IgD-negative memory B cell (primary cell): ENCODE data around the gene BRF1. TPM values are rescaled to one million over a fixed set of nuclear protein-coding genes. Genes with fewer than 3 reads are reported as not detected.
"Not testable (repeated sequence)": the region's sequence is repeated elsewhere in the genome, so short reads cannot be mapped to it uniquely, and the experiment has no call there.

Experiments used
- H3K27ac Mint-ChIP-seq, 3 donors: one replicate each; pipeline ENCODE4 v1.8.0; 2020 to 2022; ENCODE audit warnings: mild to moderate bottlenecking in 3 of 3, mixed read lengths in 3 of 3, moderate library complexity in 1 of 3
- H3K27me3 Mint-ChIP-seq: one replicate; pipeline ENCODE4 v1.8.0; 2021; ENCODE audit warnings: mixed read lengths
- H3K36me3 Mint-ChIP-seq: one replicate; pipeline ENCODE4 v1.8.0; 2020; ENCODE audit warnings: mild to moderate bottlenecking, mixed read lengths
- H3K4me1 Mint-ChIP-seq, 3 donors: one replicate each; pipeline ENCODE4 v1.8.0; 2020 to 2022; ENCODE audit warnings: mixed read lengths in 3 of 3, mild to moderate bottlenecking in 1 of 3
- H3K4me3 Mint-ChIP-seq, 4 donors: one replicate each; pipeline ENCODE4 v1.8.0; 2020 to 2022; ENCODE audit warnings: mild to moderate bottlenecking in 4 of 4, mixed read lengths in 4 of 4, moderate library complexity in 3 of 4
- H3K9me3 Mint-ChIP-seq, 3 donors: one replicate each; pipeline ENCODE4 v1.8.0; 2020 to 2021; ENCODE audit warnings: mixed read lengths in 3 of 3, mild to moderate bottlenecking in 1 of 3
- polyA plus RNA-seq: library from polyadenylated mRNA; unstranded; fragments of 300-500 nt; fragmentation: Illumina TruSeq; gene quantifications from one replicate; pipeline ENCODE4 v1.2.3, GENCODE V29; 2021

BRF1 gene
- polyA plus RNA-seq, 1 donor from 2014 or later, result 8.4 TPM

- not testable (repeated sequence) for H3K27ac Mint-ChIP-seq
These were observed 3.5 kb downstream of the BRF1 start for GRCh38 chr14:105297311-105297710.

GRCh38 chr14:105294142-105294597 lies 6.6 kb downstream of the BRF1 start:
- Mint-ChIP-seq H3K36me3 (peaks cover 1% of the 10 kb centered on the region), H3K27ac (peak overlapping the region; percentile 20 to 94 (median 23)), H3K27me3 (no peaks in the 10 kb centered on the region), H3K4me1 (peaks cover 5 to 19% (median 11%) of the 10 kb centered on the region in 3 donors), H3K9me3 (no peaks in the 10 kb centered on the region), H3K4me3 (peak overlapping the region in 3 of 4 donors; percentile 27 to 49 (median 31))

More at GRCh38 chr14:105297311-105297710, 3.5 kb downstream of the BRF1 start:
- not testable (repeated sequence) for H3K27me3 Mint-ChIP-seq, H3K9me3 Mint-ChIP-seq, H3K36me3 Mint-ChIP-seq
- H3K4me1 Mint-ChIP-seq, result peaks cover 9 to 19% (median 14%) of the 10 kb centered on the region in 3 donors
- peak overlapping the region in 2 of 4 donors; percentile 26 to 52 for H3K4me3 Mint-ChIP-seq

- Mint-ChIP-seq H3K9me3 (no peaks in the 10 kb centered on the region), H3K27ac (peak overlapping the region in 1 of 3 donors; percentile 20), H3K4me1 (peaks cover 5 to 19% (median 11%) of the 10 kb centered on the region in 3 donors), H3K36me3 (peaks cover 1% of the 10 kb centered on the region), H3K27me3 (no peaks in the 10 kb centered on the region), H3K4me3 (peak overlapping the region in 2 of 4 donors; percentile 47 to 72)
These were observed 7.7 kb downstream of the BRF1 start for GRCh38 chr14:105292826-105293711.

GRCh38 chr14:105290621-105291346 lies 10.0 kb downstream of the BRF1 start:
- H3K4me1 Mint-ChIP-seq, result peaks cover 5 to 20% (median 11%) of the 10 kb centered on the region in 3 donors
- peak overlapping the region in 2 of 4 donors; percentile 47 to 65 for H3K4me3 Mint-ChIP-seq
- peak overlapping the region in 1 of 3 donors; percentile 86 for H3K27ac Mint-ChIP-seq

GRCh38 chr14:105288936-105289335 lies 11.9 kb downstream of the BRF1 start:
- H3K9me3 Mint-ChIP-seq, H3K36me3 Mint-ChIP-seq, H3K4me3 Mint-ChIP-seq, H3K27ac Mint-ChIP-seq, H3K27me3 Mint-ChIP-seq: not testable (repeated sequence)
- H3K4me1 Mint-ChIP-seq, result peaks cover 0 to 17% (median 7%) of the 10 kb centered on the region in 3 donors

More at GRCh38 chr14:105290621-105291346, 10.0 kb downstream of the BRF1 start:
- no peaks in the 10 kb centered on the region for H3K9me3 Mint-ChIP-seq
- H3K36me3 Mint-ChIP-seq, result peaks cover 1% of the 10 kb centered on the region
- no peaks in the 10 kb centered on the region for H3K27me3 Mint-ChIP-seq

- H3K9me3 Mint-ChIP-seq, result no peaks in the 10 kb centered on the region
- H3K36me3 Mint-ChIP-seq, result peaks cover 1% of the 10 kb centered on the region
- no peak overlapping the region for H3K27ac Mint-ChIP-seq
- no peak overlapping the region for H3K4me3 Mint-ChIP-seq
- peaks cover 0 to 15% (median 12%) of the 10 kb centered on the region in 3 donors for H3K4me1 Mint-ChIP-seq
- H3K27me3 Mint-ChIP-seq, result no peaks in the 10 kb centered on the region
These were observed 13.3 kb downstream of the BRF1 start for GRCh38 chr14:105287249-105288102.

GRCh38 chr14:105286759-105287144 lies 14.0 kb downstream of the BRF1 start:
- H3K4me1 Mint-ChIP-seq, result peaks cover 7 to 18% (median 18%) of the 10 kb centered on the region in 3 donors
- H3K4me3 Mint-ChIP-seq, result no peak overlapping the region
- no peaks in the 10 kb centered on the region for H3K9me3 Mint-ChIP-seq
- H3K27ac Mint-ChIP-seq, result no peak overlapping the region
- peaks cover 3% of the 10 kb centered on the region for H3K36me3 Mint-ChIP-seq
- no peaks in the 10 kb centered on the region for H3K27me3 Mint-ChIP-seq

- H3K27me3 Mint-ChIP-seq, result no peaks in the 10 kb centered on the region
- peaks cover 3% of the 10 kb centered on the region for H3K36me3 Mint-ChIP-seq
- peak overlapping the region in 1 of 3 donors; percentile 55 for H3K27ac Mint-ChIP-seq
- H3K4me3 Mint-ChIP-seq, result no peak overlapping the region
- peaks cover 9 to 15% (median 14%) of the 10 kb centered on the region in 3 donors for H3K4me1 Mint-ChIP-seq
- no peaks in the 10 kb centered on the region for H3K9me3 Mint-ChIP-seq
These were observed 15.6 kb downstream of the BRF1 start for GRCh38 chr14:105285174-105285573.

GRCh38 chr14:105283899-105284298 lies 16.9 kb downstream of the BRF1 start:
- H3K27me3 Mint-ChIP-seq, result no peaks in the 10 kb centered on the region
- peaks cover 5% of the 10 kb centered on the region for H3K36me3 Mint-ChIP-seq
- H3K4me3 Mint-ChIP-seq, result no peak overlapping the region
- H3K4me1 Mint-ChIP-seq, result peaks cover 9 to 17% (median 14%) of the 10 kb centered on the region in 3 donors
- no peaks in the 10 kb centered on the region for H3K9me3 Mint-ChIP-seq
- no peak overlapping the region for H3K27ac Mint-ChIP-seq

GRCh38 chr14:105283028-105283427 lies 17.8 kb downstream of the BRF1 start:
- H3K27ac Mint-ChIP-seq, result peak overlapping the region in 1 of 3 donors; percentile 31
- no peak overlapping the region for H3K4me3 Mint-ChIP-seq
- no peaks in the 10 kb centered on the region for H3K27me3 Mint-ChIP-seq
- H3K9me3 Mint-ChIP-seq, result no peaks in the 10 kb centered on the region
- peaks cover 9 to 17% (median 14%) of the 10 kb centered on the region in 3 donors for H3K4me1 Mint-ChIP-seq
- peaks cover 5% of the 10 kb centered on the region for H3K36me3 Mint-ChIP-seq

GRCh38 chr14:105282098-105282725 lies 18.6 kb downstream of the BRF1 start:
- Mint-ChIP-seq H3K9me3 (no peaks in the 10 kb centered on the region), H3K4me1 (peaks cover 9 to 17% (median 12%) of the 10 kb centered on the region in 3 donors), H3K27ac (no peak overlapping the region), H3K36me3 (peaks cover 5% of the 10 kb centered on the region), H3K27me3 (no peaks in the 10 kb centered on the region), H3K4me3 (no peak overlapping the region)

GRCh38 chr14:105281371-105282097 lies 19.3 kb downstream of the BRF1 start:
- H3K4me1 Mint-ChIP-seq, result peaks cover 9 to 17% (median 12%) of the 10 kb centered on the region in 3 donors
- H3K27me3 Mint-ChIP-seq, result no peaks in the 10 kb centered on the region
- H3K4me3 Mint-ChIP-seq, result no peak overlapping the region
- no peak overlapping the region for H3K27ac Mint-ChIP-seq
- peaks cover 5% of the 10 kb centered on the region for H3K36me3 Mint-ChIP-seq
- no peaks in the 10 kb centered on the region for H3K9me3 Mint-ChIP-seq

GRCh38 chr14:105280525-105280924 lies 20.3 kb downstream of the BRF1 start:
- H3K4me1 Mint-ChIP-seq, result peaks cover 9 to 18% (median 12%) of the 10 kb centered on the region in 3 donors
- H3K9me3 Mint-ChIP-seq, result no peaks in the 10 kb centered on the region
- H3K36me3 Mint-ChIP-seq, result peaks cover 5% of the 10 kb centered on the region
- no peaks in the 10 kb centered on the region for H3K27me3 Mint-ChIP-seq
- no peak overlapping the region for H3K27ac Mint-ChIP-seq
- H3K4me3 Mint-ChIP-seq, result no peak overlapping the region
